ENCODE results near the gene VSTM4. TPM values are rescaled to one million over a fixed set of nuclear protein-coding genes. Genes with fewer than 3 reads are reported as not detected.

Gene VSTM4
- total and polyA plus RNA-seq, 3 donors from 2014 or later, result 25.6 to 35.8 (median 26.0) TPM

GRCh38 chr10:49076741-49077521, 38.4 kb downstream of the VSTM4 start:
- 90% methylated on average over 13 of the region's 13 CpGs for WGBS, 2 donors
- Histone ChIP-seq H3K4me1 (peaks cover 32% of the 10 kb centered on the region), H3K9me3 (no peaks in the 10 kb centered on the region), H3K27me3 (no peaks in the 10 kb centered on the region), H3K27ac (no peak overlapping the region), H3K4me3 (no peak overlapping the region), H3K36me3 (ENCODE audit: low read depth, missing control alignments) (no peaks in the 10 kb centered on the region)
- intact Hi-C loops (cut with DNase I; ENCODE audit: low total_unique reads), result no loop called here
- TF ChIP-seq POLR2A (IDR thresholded peaks at IDR 0.05) (no peak), CTCF (IDR thresholded peaks at IDR 0.05) (no peak)
- DNase-seq, result no peak

GRCh38 chr10:49076319-49076718, 39.0 kb downstream of the VSTM4 start:
- intact Hi-C loops (cut with DNase I; ENCODE audit: low total_unique reads), result no loop called here
- Histone ChIP-seq H3K4me3 (no peak overlapping the region), H3K9me3 (no peaks in the 10 kb centered on the region), H3K36me3 (ENCODE audit: low read depth, missing control alignments) (no peaks in the 10 kb centered on the region), H3K4me1 (peaks cover 27% of the 10 kb centered on the region), H3K27ac (no peak overlapping the region), H3K27me3 (no peaks in the 10 kb centered on the region)
- TF ChIP-seq CTCF (IDR thresholded peaks at IDR 0.05) (no peak), POLR2A (IDR thresholded peaks at IDR 0.05) (no peak)
- WGBS, 2 donors, result 92 to 94% methylated on average over 7 of the region's 7 CpGs
- DNase-seq, result no peak

GRCh38 chr10:49075743-49076142, 39.6 kb downstream of the VSTM4 start:
- 98 to 100% methylated on average over 1 to 2 of the region's 2 CpGs for WGBS, 2 donors
- no peak for DNase-seq
- Histone ChIP-seq H3K9me3 (no peaks in the 10 kb centered on the region), H3K27ac (no peak overlapping the region), H3K27me3 (no peaks in the 10 kb centered on the region), H3K4me1 (peaks cover 27% of the 10 kb centered on the region), H3K4me3 (no peak overlapping the region), H3K36me3 (ENCODE audit: low read depth, missing control alignments) (no peaks in the 10 kb centered on the region)
- TF ChIP-seq CTCF (IDR thresholded peaks at IDR 0.05), result no peak
- TF ChIP-seq POLR2A (IDR thresholded peaks at IDR 0.05), result no peak
- intact Hi-C loops (cut with DNase I; ENCODE audit: low total_unique reads), result no loop called here

GRCh38 chr10:49074836-49075682, 40.3 kb downstream of the VSTM4 start:
- no peak overlapping the region for H3K4me3 ChIP-seq
- DNase-seq, result no peak
- peaks cover 26% of the 10 kb centered on the region for H3K4me1 ChIP-seq
- TF ChIP-seq CTCF (IDR thresholded peaks at IDR 0.05), result no peak
- no peak for TF ChIP-seq POLR2A (IDR thresholded peaks at IDR 0.05)
- 99 to 100% methylated on average over 2 to 5 of the region's 5 CpGs for whole genome bisulfite sequencing, 2 donors
- H3K36me3 ChIP-seq (ENCODE audit: low read depth, missing control alignments), result no peaks in the 10 kb centered on the region
- H3K9me3 ChIP-seq, result no peaks in the 10 kb centered on the region
- H3K27me3 ChIP-seq, result no peaks in the 10 kb centered on the region
- intact Hi-C loops (cut with DNase I; ENCODE audit: low total_unique reads), result no loop called here
- no peak overlapping the region for H3K27ac ChIP-seq

All from testis (tissue), 3 donors.